ENCODE results near the gene CIAO3.

The CIAO3 gene

GRCh38 chr16:722835-723633 lies 17.8 kb downstream of the CIAO3 start:
- no peak for DNase-seq
- no peak for TF ChIP-seq GATA1 (IDR thresholded peaks at IDR 0.05; ENCODE audit: low read depth, low read length)
- TF ChIP-seq POLR2A (IDR thresholded peaks at IDR 0.05; ENCODE audit: low read length) = no peak

- no peak for TF ChIP-seq GATA1 (IDR thresholded peaks at IDR 0.05; ENCODE audit: low read depth, low read length)
- DNase-seq = no peak
These were observed 18.8 kb downstream of the CIAO3 start for GRCh38 chr16:721765-722540.

GRCh38 chr16:720990-721764 lies 19.6 kb downstream of the CIAO3 start, which contains the start of gene ANTKMT:
Gene ANTKMT, plus strand, starts transcription at chr16:721146. Its CDS starts 129 bp downstream, at chr16:721275.
- peak; percentile 89 for DNase-seq
- TF ChIP-seq POLR2A (IDR thresholded peaks at IDR 0.05; ENCODE audit: low read length) (peak; percentile 85), GATA1 (IDR thresholded peaks at IDR 0.05; ENCODE audit: low read depth, low read length) (no peak)

GRCh38 chr16:720447-720989 lies 20.3 kb downstream of the CIAO3 start:
- TF ChIP-seq POLR2A (IDR thresholded peaks at IDR 0.05; ENCODE audit: low read length) (no peak), GATA1 (IDR thresholded peaks at IDR 0.05; ENCODE audit: low read depth, low read length) (no peak)
- DNase-seq = peak; percentile 60 to 62

GRCh38 chr16:719815-720446 lies 20.9 kb downstream of the CIAO3 start:
- DNase-seq = peak; percentile 41 to 46
- no peak for TF ChIP-seq GATA1 (IDR thresholded peaks at IDR 0.05; ENCODE audit: low read depth, low read length)
- no peak for TF ChIP-seq POLR2A (IDR thresholded peaks at IDR 0.05; ENCODE audit: low read length)

GRCh38 chr16:718922-719321 lies 21.9 kb downstream of the CIAO3 start:
- TF ChIP-seq GATA1 (IDR thresholded peaks at IDR 0.05; ENCODE audit: low read depth, low read length) (no peak), POLR2A (IDR thresholded peaks at IDR 0.05; ENCODE audit: low read length) (no peak)
- no peak for DNase-seq

- no peak for DNase-seq
- TF ChIP-seq POLR2A (IDR thresholded peaks at IDR 0.05; ENCODE audit: low read length) = peak; percentile 8
- no peak for TF ChIP-seq GATA1 (IDR thresholded peaks at IDR 0.05; ENCODE audit: low read depth, low read length)
These were observed 22.4 kb downstream of the CIAO3 start for GRCh38 chr16:718389-718788.

GRCh38 chr16:717450-718245 lies 23.1 kb downstream of the CIAO3 start:
- no peak for DNase-seq
- TF ChIP-seq POLR2A (IDR thresholded peaks at IDR 0.05; ENCODE audit: low read length) (no peak), GATA1 (IDR thresholded peaks at IDR 0.05; ENCODE audit: low read depth, low read length) (no peak)

- TF ChIP-seq POLR2A (IDR thresholded peaks at IDR 0.05; ENCODE audit: low read length) = no peak
- no peak for TF ChIP-seq GATA1 (IDR thresholded peaks at IDR 0.05; ENCODE audit: low read depth, low read length)
- DNase-seq = no peak
These were observed 23.9 kb downstream of the CIAO3 start for GRCh38 chr16:716768-717325.

- DNase-seq = no peak
These were observed 24.6 kb downstream of the CIAO3 start for GRCh38 chr16:716200-716568.

GRCh38 chr16:715477-716199 lies 25.2 kb downstream of the CIAO3 start:
- DNase-seq = peak; percentile 60 to 64
- no peak for TF ChIP-seq GATA1 (IDR thresholded peaks at IDR 0.05; ENCODE audit: low read depth, low read length)
- peak; percentile 12 for TF ChIP-seq POLR2A (IDR thresholded peaks at IDR 0.05; ENCODE audit: low read length)

More at GRCh38 chr16:716200-716568, 24.6 kb downstream of the CIAO3 start:
- TF ChIP-seq POLR2A (IDR thresholded peaks at IDR 0.05; ENCODE audit: low read length) (no peak), GATA1 (IDR thresholded peaks at IDR 0.05; ENCODE audit: low read depth, low read length) (no peak)
